GM21381 (cell line): Measurements from ENCODE around the gene DRC7.

ENCODE experiments used
- ATAC-seq: cut with Tn5 transposase; IDR thresholded peaks from one replicate; pipeline ENCODE4 v1.9.1; 2021; ENCODE audit warnings: mild to moderate bottlenecking, moderate library complexity; ENCODE audit not compliant: unreplicated experiment

DRC7 gene

DNA sequence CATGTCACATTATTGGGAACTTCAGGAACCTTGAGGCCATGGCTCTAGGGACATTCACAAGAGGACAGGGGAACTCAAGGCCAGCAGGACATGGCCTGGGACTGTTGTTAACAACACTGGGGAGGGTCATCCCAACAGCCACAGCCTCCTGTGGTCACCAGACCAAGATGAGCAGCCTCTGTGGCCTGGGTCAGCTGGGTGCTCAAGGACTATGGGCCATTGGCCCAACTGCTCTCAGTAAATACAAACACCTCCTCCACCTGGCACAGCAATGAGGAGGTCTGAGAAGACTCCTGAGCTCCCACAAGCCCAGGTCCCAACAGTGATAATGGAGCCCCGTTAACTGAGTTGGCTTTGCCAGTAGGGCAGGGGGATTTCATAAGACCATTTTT, 86.7 kb downstream of the DRC7 start:
- no peak for ATAC-seq
